DMS53 (cell line): ENCODE data around the gene TBC1D16.

Source experiments
- DNase-seq: peaks from one replicate; lab custom pipeline; 2025; lab: John Stamatoyannopoulos, UW

TBC1D16 gene

DNA sequence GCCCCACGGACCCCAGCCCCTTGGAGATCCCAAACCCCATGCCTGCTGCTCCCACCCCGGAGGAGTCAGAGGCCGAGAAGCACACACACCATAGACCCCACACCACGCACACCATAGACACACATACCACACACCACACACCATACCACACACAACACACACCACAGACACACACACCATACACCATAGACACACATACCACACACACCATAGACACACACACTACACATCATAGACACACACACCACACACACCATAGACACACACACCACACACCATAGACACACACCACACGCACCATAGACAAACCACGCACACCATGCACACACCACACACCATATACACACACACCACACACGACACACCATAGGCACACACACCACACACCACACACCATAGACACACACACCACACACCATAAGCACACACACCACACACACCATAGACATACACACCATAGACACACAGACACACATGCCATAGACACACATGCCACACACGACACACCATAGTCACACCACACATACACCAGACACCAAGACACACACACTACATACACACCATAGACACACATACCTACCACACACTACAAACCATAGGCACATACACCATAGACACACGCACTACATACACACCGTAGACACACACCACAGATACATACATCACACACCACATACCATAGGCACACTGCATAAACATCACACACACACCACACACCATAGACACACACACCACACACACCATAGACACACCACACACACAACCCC lies 11.3 kb downstream of the TBC1D16 start:
- DNase-seq, result no peak

DNA sequence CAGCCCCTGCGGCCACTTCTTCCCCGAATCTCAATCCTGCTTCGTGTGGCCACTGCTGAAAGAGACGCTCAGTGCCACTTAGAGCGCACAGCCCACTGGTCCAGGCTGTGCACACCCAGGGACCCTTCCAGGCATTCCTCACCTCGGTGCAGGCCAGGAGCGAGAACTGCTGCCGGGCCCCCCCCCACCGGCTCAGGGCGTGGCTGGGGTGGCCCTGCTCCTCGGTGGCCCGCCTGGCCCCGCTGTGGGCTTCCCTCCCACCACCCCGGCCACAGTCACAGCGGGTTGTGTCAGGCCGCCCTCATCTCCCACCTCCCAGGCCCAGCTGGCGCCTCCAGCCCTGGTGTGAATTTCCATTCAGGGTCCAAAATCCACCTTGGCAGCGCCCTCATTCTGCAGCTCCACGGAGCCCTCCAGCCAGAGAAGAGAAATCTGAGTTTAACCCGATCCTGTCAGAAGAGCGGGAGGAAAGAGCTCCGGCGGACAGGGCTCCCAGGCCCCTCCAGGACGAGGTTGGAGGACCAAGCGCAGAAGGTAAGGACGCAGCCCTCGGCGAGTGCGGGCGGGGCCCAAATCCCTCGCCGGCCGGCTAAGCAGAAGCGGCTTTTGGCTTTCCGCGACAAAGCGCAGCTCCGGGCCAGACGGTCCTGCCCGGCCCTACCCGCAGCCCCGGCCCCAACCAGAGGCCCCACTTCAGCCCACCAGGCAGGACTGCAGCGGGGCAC lies 12.0 kb downstream of the TBC1D16 start:
- DNase-seq, result no peak

DNA sequence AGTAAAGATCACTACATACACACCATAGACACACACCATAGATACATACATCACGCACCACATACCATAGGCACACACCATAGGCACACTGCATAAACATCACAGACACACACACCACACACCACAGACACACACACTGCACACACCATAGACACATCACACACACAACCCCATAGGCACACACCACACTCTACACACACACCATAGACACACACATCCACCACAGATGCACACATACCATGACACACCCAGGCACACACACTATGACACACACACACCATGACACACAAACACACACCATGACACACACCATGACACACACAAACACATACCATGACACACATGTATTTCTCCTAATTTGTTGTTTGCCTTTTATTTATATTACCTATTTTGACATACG lies 14.1 kb downstream of the TBC1D16 start:
- DNase-seq, result no peak

DNA sequence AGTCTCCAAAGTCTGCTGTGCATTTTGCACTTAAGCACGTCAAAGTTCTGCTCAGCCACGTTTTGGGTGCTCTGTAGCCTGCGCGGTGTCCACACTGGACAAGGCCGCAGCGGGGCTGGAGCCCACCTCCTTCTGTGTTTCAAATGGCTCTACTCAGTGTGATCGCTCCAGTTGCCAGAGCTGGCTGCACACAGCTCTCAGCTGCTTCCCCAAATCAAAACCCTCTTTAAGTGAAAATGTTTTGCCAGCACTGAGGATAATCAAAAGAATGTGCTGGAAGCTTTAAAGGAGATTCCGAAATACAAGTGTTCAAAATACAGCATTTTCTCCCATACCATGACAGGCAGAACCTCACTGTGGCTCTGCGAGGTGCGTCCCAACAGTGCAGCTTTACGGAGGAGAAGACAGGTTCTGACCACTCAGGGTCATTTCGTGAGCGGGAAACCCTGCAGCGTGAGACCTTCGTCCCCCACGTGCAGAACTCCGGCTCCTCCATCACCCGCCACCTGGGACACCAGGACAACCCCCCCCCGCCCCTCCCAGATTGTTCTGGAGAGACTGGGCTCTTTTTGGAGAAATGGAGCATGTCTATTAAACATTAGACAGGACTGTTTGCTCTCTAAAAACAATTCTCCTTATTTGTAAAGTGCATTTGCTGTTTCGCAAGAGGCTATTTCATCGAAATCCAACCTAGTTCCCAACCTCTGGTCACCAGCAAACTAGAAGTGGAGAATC lies 16.6 kb downstream of the TBC1D16 start:
- DNase-seq, result no peak

DNA sequence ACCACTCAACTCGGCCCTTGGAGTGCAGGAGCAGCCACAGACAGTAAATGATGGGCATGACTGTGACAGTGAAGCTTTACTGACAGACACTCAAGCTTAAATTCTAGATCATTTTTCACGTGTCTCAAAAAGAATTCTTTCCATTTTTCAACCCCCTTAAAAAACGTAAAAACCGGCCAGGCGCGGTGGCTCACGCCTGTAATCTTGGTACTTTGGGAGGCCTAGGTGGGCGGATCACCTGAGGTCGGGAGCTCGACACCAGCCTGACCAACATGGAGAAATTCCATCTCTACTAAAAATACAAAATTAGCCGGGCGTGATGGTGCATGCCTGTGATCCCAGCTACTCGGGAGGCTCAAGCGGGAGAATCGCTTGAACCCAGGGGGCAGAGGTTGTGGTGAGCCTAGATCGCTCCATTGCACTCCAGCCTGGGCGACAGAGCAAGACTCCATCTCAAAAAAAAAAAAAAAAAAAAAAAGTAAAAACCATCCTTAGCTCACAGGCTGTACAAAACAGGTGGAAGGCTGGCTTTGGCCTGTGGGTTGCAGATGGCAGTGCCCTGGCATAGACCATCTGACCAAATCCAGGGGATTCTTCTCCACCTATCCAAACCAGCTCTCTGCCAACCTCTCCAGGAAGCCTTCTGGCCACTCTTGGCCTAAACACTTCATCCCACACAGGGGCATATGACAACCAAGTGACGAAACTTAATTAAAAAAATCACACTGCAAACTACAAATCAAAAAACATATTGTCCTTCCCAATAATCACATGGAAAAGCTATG lies 18.3 kb downstream of the TBC1D16 start:
- DNase-seq, result no peak

DNA sequence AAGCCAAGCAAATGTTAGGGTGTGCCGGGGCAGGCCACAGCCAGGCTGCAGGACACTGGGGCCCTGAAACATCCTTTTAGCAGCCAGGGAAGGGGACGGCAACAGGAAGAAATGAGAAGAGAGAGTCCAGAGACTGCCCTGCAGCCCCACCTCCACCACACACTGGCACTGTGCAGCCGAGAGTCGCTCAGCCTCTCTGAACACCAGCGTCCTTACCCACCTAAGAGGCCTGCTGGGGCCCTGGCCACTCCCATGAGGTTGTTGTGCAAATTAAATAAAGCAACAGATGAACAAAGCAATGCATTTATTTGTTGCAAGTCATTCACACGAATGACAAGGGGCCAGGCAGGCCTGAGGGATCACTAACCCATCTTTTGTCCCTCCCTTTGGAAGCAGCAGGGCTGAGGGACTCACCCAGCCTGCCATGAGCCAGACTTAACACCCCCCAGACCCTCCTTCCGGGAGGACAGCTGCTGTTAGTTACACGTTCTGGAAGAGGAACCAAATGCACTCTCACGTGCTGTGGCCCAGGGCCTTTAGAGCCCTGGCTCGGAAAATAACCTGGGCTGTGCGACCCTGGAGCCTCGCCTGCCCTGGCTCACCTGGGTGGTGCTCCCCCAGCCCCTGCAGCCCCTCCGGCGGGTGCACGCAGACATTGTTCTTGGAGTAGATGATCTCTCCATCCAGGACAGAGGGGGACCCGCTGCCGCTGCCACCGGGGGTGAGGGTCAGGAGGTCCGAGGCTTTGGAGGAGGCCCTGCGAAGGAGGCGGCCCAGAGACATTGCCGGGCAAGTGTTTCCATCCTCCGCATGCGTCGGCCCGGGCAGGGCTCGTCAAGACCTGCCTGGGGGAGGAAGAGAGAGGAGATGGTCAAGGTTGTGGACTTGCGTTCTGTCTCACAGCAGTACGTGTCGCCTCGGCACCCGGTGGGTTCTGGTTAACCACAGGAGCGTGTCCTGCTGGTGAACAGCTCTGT lies 22.6 kb downstream of the TBC1D16 start:
- no peak for DNase-seq

DNA sequence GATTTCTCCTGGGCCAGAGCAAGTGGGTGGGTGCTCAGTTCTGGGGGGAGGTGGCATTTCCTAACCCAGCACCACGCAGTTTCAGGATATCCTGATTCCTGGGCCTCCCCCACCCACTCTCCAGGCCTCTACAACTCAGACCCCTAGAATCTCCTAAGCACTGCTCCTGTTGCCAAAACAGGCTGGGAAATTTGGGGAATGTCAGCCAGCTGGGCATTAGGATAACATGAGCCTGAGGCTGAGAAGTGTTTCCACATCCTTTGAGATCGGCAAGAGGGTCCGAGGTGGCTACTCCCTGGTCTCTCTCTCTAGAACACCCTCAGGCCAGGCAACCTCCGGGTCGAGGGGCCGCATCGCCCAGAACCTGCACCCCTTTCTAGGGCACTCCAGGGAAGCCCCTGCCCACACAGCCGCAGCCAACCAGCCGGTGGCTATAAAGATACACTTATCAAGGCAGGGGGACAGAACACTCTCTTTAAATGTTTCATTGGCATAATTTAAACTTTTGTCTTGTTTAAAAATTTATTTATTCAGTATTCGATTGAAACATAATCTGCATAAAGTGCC lies 23.6 kb downstream of the TBC1D16 start:
- no peak for DNase-seq

DNA sequence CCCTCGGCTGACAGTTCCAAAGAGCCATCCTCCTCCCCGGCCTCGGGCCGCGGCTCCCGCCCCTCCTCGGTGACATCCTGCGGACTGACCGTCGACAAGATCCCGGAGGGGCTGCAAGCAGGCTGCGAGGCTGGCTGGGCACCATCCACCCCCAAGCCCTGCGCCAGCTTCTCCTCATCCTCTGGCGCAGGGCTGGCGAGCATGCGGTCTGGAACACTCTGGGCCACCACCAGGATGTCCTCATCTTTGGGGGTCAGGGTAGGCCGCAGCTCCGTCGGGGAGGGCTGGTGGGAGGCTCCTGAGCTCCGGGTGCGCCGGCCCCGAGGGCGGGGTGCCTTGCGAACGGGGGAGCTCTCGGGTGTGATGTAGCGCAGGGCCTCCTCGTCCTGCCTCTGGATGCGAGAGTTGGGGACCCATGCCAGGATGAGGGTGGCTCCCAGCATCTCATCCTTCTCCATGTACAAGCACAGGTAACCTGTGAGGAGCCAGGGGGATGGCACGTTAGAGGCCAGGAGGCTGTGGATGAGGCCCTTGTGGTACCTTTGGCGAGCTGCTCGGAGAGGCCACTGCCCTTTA lies 25.3 kb downstream of the TBC1D16 start:
- DNase-seq, result no peak

DNA sequence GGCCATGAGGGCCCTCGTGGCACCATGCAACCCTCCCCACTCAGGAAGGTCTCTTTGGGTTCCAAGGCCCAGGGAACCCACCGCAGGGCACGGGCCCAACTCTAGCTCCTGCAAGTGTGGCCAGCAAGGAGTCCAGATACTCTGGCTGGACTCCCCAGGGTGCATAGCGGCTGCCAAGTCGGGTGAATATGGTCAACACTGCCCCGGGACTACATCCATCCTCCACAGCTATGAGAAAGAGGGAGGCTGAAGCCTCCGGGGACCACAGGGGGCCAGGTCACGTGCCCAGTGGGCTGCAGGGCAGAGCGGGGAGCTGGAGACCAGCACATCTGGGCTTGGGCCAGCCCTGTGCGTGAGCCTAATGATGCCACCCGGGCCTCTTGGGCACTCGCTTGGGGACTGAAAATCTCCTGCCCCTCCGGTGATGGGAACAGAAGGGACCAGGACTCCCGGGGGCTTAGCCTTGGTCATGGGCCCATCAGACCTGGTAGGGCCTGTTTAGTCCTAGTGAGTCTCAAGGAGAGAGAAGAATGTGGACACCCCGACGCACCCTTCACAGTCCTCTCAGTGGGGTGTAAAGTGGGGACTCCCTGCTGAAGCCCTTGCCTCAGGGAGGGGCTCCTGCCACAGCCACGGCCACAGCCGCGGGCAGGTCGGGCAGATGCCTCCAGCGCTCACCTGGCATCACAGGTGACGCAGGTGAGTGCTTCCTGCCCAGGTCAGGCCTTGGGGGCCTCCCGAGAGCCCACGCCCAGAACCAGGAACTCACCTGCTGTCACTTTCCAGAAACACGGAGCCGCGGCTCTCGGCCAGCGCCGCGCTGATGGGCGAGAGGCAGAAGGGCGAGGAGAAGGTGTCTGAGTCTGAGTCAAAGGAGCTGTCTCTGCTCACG lies 26.0 kb downstream of the TBC1D16 start:
- no peak for DNase-seq

DNA sequence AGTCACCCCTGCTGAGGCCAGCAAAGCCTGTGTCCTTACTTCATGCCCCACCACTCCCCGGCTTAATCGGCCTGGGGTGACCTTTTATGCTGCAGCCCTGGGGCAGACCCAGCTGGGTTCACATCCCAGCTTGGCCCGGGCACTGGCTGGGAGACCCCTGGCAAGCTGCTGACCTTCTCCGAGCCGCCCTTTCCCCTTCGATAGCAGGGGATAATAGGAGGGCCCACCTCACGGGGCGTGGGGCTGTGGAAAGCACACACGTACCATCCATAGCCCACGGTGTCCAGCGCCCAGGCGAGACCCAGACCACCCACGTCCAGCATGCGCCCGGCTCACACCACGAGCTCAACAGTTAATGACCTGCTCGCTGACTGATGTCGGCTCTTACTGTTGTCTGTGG lies 26.8 kb downstream of the TBC1D16 start:
- no peak for DNase-seq

DNA sequence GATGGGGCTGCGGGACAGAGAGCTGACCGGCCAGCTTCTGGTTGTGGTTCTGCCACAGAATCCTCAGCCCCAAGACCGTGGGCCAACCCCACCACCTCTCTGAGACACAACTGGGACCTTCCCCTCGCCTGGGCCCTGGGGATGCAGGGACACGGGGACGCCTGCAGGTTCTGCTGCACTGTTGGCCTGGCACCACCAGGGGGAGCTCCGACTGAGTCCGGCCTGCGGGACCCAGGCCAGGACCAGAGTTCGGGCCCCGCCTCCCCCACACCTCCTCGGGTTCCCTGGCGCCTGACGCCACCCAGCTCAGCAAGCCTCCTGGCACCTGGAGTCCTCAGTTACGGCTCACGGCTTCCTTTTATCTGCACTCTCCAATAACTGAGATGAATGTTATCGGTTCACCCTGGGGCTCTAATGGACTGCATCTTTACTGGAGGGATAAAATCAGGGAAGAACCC lies 27.3 kb downstream of the TBC1D16 start:
- peak; percentile 96 for DNase-seq

DNA sequence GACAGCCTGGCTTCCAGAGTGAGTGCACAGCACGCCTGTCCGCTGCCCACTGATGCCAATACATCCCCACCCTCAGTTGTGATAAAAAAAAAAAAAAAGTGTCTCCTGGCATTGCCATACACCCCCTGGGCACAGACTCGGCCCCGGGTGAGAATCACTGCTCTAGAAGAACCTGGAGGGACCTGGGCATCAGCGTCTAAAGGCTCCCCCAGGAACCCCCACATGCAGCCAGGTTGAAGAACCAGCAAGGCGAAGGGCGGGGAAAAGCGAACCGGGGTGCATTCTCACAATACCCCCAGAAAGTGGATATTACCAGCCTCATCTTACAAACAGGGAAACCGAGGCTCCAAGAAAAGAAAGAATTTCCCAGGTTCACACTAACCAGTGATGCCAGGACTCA lies 27.7 kb downstream of the TBC1D16 start:
- no peak for DNase-seq

DNA sequence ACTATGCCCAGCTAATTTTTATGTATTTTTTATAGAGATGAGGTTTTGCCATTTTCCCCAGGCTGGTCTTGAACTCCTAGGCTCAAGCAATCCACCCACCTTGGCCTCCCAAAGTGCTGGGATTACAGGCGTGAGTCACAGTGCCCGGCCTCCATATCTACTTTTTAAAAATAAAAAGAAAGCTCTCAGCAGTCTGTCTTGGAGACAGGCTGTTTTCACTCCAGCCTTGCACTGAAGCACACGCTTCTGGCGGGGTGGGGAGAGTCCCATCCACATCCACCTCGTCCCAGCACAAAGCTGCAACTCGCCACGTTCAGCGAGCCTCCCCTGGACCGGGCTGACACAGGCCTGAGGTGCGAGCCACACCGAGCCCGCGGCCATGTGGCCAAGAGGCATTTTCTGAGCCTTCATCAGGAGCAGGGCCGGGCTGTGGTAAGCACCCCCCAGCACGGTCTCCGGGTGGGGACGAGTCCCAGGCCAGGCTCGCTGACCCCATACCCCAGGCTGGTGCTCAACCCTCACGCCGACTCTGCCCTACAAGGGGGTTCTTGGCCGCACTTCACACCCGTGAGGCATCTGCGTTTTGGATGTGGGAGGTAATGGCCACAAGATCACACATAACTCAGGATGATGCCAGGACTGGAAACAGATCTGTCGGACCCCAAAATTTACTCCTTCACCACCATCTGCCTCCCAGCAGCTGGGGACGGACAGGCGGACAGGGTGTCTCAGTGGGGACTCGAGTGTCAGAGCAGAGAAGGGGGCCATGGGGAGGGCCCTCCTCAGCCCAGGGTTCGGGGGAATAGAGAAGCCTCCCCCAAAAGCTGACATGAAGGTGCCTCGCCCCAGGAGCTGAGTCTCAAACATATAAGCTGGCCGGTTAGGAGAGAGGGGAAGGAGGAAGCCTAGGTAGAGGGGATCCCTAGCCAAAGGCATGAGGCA lies 28.6 kb downstream of the TBC1D16 start:
- DNase-seq, result no peak

DNA sequence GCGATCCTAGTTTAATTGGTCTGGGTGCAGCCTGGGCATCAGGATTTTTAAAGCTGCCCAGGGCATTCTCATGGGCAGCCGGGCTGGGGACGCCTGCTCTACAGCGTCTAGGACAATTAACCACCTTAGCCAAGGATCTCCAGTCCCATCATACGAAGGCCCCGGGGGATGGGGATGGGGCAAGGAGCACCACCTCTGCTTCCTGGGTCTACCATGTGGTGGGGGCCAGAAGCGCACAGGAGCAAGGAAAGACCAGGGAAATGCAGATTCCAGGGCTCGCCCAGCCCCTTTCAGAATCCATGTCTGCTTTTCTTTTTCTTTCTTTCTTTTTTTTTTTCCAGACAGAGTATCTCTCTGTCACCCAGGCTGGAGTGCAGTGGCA lies 29.3 kb downstream of the TBC1D16 start:
- peak; percentile 74 for DNase-seq

DNA sequence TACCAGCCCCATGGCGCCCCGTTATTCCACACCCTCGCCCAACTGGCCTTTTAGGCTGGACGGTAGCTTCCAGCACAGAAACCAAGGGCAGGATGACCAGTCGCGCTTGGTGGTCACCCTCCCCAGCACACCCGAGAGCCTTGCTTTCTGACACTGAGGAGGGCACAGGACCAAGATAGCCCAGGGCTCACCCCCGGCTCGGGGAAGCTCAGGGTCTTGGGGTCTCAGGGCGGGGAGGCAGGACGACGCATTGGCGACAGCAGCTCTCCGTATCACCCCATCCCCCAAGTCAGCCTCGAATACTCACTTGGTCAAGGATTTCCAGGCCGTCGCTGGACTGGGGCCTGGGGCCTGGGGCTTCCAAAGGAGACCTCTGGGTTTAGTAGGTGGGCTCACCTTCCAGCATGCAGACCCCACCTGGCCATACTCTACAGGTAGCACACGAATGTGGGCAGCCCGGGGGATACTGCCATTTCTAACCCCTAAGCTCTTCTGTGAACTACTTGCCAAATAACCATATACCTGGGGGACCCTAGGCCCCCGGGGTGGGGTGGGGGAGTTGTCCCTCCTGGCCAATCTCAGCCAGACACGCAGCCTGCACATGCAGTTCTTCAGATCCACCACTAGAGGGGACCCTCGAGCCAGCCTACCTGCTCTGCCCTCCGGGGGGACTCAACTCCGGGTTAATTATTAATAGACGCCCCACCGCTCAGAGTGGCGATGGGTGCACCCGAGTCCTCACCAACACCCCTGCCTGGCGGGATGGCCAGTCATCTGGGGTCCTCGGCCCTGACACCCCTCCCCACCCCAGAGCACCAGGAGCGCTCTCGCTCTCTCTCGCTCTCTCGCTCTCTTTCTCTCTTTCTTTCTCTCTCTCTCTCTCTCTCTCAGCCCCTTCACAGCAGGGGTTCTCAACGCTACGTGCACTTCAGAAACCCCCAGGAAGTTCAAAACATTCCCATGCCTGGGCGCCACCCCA lies 30.0 kb downstream of the TBC1D16 start:
- peak; percentile 82 for DNase-seq

DNA sequence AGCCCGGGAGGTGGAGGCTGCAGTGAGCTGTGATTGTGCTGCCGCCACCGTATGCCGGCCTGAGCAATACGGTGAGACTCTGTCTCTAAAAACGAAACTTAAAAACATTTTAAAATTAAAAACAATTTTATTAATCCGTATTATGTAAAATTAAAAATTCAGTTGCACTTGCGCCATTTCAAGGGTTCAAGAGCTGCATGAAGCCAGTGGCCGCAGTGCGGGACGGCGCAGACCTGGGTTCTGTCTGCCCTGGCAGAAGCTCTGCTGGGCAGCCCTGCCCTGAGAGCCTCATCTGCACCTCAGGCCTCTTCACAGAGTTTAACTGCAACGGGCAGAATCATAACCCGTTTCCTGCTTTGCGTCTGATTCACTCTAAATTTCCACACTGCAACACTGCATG lies 31.7 kb downstream of the TBC1D16 start:
- DNase-seq, result no peak
